EH (cell line): ENCODE results near the gene HTRA2.
"Not testable (repeated sequence)": the region's sequence is repeated elsewhere in the genome, so short reads cannot be mapped to it uniquely, and the experiment has no call there.

Experiments used
- DNase-seq: peaks from one replicate; pipeline ENCODE4 v3.0.0-alpha.2; 2015; ENCODE audit warnings: low read depth

Gene HTRA2

GRCh38 chr2:74529357-74530238 lies at the start of gene HTRA2, which contains the start of gene AUP1:
Gene HTRA2, plus strand, starts transcription at chr2:74529933. Its CDS starts 74 bp downstream, at chr2:74530007.
Gene AUP1, minus strand, starts transcription at chr2:74529706. Its CDS starts 77 bp downstream, at chr2:74529629.
- peak; percentile 99 for DNase-seq

- DNase-seq: no peak
Observed at GRCh38 chr2:74481431-74481830, 48.3 kb upstream of the HTRA2 start.

GRCh38 chr2:74481961-74482800 lies 47.6 kb upstream of the HTRA2 start:
- peak; percentile 50 for DNase-seq

GRCh38 chr2:74482801-74483674 lies 46.7 kb upstream of the HTRA2 start, which contains the start of the genes CCDC142 and TTC31:
Gene CCDC142, minus strand, starts transcription at chr2:74482998. Its CDS starts 161 bp downstream, at chr2:74482837.
Gene TTC31, plus strand, starts transcription at chr2:74483081. Its CDS starts 15 bp downstream, at chr2:74483096.
- peak; percentile 97 for DNase-seq

GRCh38 chr2:74483675-74484164 lies 46.0 kb upstream of the HTRA2 start:
- DNase-seq: not testable (repeated sequence)

- DNase-seq: no peak
Observed at GRCh38 chr2:74486141-74486540, 43.6 kb upstream of the HTRA2 start.

- DNase-seq: no peak
Observed at GRCh38 chr2:74488643-74489481, 40.9 kb upstream of the HTRA2 start.

- DNase-seq: no peak
Observed at GRCh38 chr2:74489906-74490305, 39.8 kb upstream of the HTRA2 start.

- no peak for DNase-seq
Observed at GRCh38 chr2:74491648-74492544, 37.8 kb upstream of the HTRA2 start.

GRCh38 chr2:74493546-74493945 lies 36.2 kb upstream of the HTRA2 start:
- no peak for DNase-seq

GRCh38 chr2:74495440-74495839 lies 34.3 kb upstream of the HTRA2 start:
- DNase-seq: no peak

GRCh38 chr2:74496997-74497776 lies 32.5 kb upstream of the HTRA2 start:
- DNase-seq: no peak

GRCh38 chr2:74497777-74498499 lies 31.8 kb upstream of the HTRA2 start:
- DNase-seq: no peak

- peak; percentile 58 for DNase-seq
Observed at GRCh38 chr2:74498500-74499266, 31.1 kb upstream of the HTRA2 start.

- DNase-seq: peak; percentile 35
Observed at GRCh38 chr2:74499267-74499939, 30.3 kb upstream of the HTRA2 start, which contains the start of gene LBX2. Gene LBX2, minus strand, starts transcription at chr2:74499603. Its CDS starts 66 bp downstream, at chr2:74499537.

GRCh38 chr2:74499940-74500577 lies 29.7 kb upstream of the HTRA2 start:
- DNase-seq: no peak
